HL-60 (cell line): ENCODE data around the gene CGGBP1.

Experiments
- POLR2AphosphoS5 ChIP-seq: IDR thresholded peaks from 2 replicates; pipeline ENCODE4 v1.6.1; 2012; ENCODE audit warnings: low read depth
- TF ChIP-seq, protein P1 (sequence below): IDR thresholded peaks from one replicate; pipeline ENCODE4 v1.5.1; 2011; ENCODE audit warnings: low read length, control low read depth, inconsistent platforms; ENCODE audit not compliant: insufficient read depth
- TF ChIP-seq, protein P2 (sequence below): IDR thresholded peaks from 2 replicates; pipeline ENCODE4 v1.6.1; 2012; ENCODE audit warnings: low read depth; ENCODE audit not compliant: insufficient replicate concordance

DNA sequence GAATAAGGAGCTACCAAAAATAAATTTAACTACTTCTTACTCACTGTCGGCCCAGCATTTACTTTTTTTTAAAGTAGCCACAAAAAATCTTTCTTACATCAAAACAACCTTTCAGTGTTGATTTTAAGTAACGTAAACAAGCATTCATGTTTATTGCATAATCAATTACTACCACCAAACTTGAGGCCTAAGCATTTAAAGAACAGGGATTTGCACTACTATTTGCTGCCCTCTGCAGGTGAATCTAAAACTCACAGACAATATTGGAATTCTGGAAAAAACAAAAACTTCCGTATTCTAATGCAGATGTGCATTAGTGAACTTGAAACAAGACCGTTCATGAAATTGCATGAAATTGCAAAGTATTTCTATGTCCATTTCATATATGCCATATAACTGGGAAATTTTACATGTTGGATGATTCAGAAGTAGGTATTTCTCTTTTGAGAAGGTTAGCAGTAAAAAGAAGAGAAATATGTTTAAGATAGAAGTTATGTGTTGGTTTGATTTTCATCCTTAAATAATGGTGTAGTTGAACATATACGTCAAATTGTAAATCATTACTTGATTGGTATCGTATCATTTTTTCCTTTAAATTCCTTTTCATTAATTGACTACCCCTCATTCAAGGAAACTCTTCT lies 55.6 kb downstream of the CGGBP1 start:
- TF ChIP-seq, protein P1, sequence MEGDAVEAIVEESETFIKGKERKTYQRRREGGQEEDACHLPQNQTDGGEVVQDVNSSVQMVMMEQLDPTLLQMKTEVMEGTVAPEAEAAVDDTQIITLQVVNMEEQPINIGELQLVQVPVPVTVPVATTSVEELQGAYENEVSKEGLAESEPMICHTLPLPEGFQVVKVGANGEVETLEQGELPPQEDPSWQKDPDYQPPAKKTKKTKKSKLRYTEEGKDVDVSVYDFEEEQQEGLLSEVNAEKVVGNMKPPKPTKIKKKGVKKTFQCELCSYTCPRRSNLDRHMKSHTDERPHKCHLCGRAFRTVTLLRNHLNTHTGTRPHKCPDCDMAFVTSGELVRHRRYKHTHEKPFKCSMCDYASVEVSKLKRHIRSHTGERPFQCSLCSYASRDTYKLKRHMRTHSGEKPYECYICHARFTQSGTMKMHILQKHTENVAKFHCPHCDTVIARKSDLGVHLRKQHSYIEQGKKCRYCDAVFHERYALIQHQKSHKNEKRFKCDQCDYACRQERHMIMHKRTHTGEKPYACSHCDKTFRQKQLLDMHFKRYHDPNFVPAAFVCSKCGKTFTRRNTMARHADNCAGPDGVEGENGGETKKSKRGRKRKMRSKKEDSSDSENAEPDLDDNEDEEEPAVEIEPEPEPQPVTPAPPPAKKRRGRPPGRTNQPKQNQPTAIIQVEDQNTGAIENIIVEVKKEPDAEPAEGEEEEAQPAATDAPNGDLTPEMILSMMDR = peak; percentile 34
- TF ChIP-seq, protein P2, sequence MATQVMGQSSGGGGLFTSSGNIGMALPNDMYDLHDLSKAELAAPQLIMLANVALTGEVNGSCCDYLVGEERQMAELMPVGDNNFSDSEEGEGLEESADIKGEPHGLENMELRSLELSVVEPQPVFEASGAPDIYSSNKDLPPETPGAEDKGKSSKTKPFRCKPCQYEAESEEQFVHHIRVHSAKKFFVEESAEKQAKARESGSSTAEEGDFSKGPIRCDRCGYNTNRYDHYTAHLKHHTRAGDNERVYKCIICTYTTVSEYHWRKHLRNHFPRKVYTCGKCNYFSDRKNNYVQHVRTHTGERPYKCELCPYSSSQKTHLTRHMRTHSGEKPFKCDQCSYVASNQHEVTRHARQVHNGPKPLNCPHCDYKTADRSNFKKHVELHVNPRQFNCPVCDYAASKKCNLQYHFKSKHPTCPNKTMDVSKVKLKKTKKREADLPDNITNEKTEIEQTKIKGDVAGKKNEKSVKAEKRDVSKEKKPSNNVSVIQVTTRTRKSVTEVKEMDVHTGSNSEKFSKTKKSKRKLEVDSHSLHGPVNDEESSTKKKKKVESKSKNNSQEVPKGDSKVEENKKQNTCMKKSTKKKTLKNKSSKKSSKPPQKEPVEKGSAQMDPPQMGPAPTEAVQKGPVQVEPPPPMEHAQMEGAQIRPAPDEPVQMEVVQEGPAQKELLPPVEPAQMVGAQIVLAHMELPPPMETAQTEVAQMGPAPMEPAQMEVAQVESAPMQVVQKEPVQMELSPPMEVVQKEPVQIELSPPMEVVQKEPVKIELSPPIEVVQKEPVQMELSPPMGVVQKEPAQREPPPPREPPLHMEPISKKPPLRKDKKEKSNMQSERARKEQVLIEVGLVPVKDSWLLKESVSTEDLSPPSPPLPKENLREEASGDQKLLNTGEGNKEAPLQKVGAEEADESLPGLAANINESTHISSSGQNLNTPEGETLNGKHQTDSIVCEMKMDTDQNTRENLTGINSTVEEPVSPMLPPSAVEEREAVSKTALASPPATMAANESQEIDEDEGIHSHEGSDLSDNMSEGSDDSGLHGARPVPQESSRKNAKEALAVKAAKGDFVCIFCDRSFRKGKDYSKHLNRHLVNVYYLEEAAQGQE = no peak
- no peak for TF ChIP-seq POLR2AphosphoS5
